SU-DHL-6 (cell line): ENCODE measurements around the gene UBE2E1.

Experiments used
- CTCF ChIP-seq: fragments of 200-600 bp; sonication (generic); IDR thresholded peaks from one replicate; pipeline ENCODE4 v1.5.1; 2017; ENCODE audit warnings: antibody characterized with exemption, mild to moderate bottlenecking, low read length, moderate library complexity; ENCODE audit not compliant: insufficient read depth, poor library complexity, severe bottlenecking
- EZH2phosphoT487 ChIP-seq: fragments of 200-600 bp; sonication (generic), shearing (Covaris generic); conservative IDR thresholded peaks from 2 replicates; pipeline ENCODE4 v1.6.1; 2018; ENCODE audit warnings: mild to moderate bottlenecking, antibody characterized with exemption, low read length, moderate library complexity, mixed read lengths

GRCh38 chr3:23926246-23926645 is 120.5 kb downstream of the UBE2E1 start:
- TF ChIP-seq CTCF (no peak), EZH2phosphoT487 (no peak)
